ENCODE measurements around the gene NIP7. TPM values are rescaled to one million over a fixed set of nuclear protein-coding genes. Genes with fewer than 3 reads are reported as not detected.

Gene NIP7
- total and polyA plus RNA-seq, 9 of the 15 experiments (the other 6 are each of a cell fraction or from before 2014, with no cell fraction given) = 28.9 to 85.5 (median 72.5) TPM

DNA sequence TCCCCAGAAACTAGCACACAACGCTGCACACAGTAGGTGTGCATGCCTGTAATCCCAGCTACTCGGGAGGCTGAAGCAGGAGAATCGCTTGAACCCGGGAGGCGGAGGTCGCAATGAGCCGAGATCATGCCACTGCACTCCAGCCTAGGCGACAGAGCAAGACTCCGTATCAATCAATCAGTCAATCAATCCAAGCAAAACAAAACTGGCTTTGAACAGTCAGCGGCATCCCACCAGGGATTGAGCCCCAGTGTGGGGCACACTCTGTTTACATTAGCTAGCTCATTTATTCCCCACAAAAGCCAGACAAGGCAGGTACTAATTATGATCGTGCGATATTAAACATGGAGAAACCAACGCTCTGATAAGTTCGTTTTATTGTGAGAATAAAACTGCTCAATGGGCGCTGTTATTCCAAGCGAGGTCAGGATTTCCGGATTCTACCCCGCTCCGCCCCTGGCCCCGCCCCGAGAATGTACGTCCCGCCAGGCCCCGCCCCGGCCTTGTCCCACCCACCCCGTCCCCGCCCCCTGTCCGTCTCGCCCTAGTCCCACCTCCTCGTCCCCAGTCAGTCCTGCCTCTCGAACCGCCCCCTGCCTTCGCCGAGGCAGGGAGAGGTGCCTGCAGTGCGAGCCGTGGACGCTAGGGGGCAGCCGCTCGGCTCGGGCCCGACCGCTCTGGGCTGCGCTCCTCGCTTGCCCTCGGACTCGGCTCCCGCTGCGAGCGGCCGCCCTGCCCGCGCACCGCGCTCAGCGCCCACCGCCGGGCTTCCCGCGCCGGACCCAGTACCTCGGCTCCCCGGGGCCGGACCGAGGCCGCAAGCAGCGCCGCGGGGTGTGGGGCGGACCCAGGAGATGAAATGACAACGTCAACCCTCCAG lies 28.7 kb upstream of the NIP7 start, which contains the start of gene VPS4A (continued):
- TF ChIP-seq POLR2H (tag; IDR thresholded peaks at IDR 0.05; ENCODE audit: low read depth) = peak; percentile 71
- TF ChIP-seq FOS (IDR thresholded peaks at IDR 0.05; ENCODE audit: extremely low read depth, insufficient read length) = no peak
- TF ChIP-seq ZNF143 (CRISPR knock-in tag; IDR thresholded peaks at IDR 0.05) = no peak
- TF ChIP-seq EZH2 (IDR thresholded peaks at IDR 0.05; ENCODE audit: borderline replicate concordance, low read depth, low read length) = no peak
- TF ChIP-seq TBP (optimal IDR thresholded peaks at IDR 0.05; ENCODE audit: low read depth, low read length) = peak; percentile 61

DNA sequence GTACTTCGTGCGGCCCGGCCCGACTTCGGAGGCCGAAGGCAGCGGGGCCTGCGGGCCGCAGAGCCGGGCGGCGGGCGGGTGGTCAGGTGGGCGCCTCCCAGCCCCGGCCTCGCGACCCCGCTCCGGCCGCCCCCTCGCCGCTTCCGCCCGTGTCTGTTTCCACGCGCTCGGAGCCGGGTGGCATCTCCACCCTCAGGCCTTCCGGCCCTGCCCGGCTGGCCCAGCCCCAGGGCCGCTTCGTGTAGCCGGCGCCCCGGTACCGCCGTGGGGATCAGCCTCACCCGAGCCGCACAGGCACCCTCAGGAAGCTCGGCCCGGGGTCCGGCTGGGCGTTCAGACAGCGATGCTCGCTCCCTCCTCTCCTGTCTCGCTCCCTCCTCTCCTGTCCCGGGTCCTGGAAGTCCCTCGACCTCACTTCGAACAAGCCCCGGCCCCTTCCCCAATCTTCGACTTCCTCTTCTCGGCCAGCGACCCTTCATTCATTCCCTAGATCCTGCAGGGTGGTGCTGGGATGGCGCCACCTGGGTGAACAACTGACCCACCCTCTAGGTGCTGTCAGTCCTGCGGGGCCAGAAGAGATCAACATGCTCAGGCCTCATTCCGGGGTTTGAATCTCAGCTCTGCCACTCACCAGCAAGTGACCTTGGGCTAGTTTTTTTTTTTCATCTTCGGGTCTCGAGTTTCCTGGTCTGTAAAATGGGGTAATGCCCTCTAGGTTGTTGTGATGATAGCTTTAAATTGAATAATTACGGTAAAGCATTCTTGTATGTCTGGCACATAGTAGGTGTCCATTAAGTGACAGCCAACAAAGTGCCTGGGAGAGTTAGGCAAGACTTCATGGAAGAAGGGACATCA lies 27.8 kb upstream of the NIP7 start:
- Histone ChIP-seq H3K36me3 (ENCODE audit: control insufficient read depth, insufficient read depth, low read length) (peaks cover 37% of the 10 kb centered on the region; the same call in 2 of the 3 replicates), H3K9me1 (ENCODE audit: control insufficient read depth, insufficient read depth, low read length) (no peaks in the 10 kb centered on the region), H3K27me3 (ENCODE audit: control insufficient read depth in 2 of 2, insufficient read depth in 2 of 2, low read length in 2 of 2) (no peaks in the 10 kb centered on the region), H2AFZ (ENCODE audit: low read depth, low read length) (peak overlapping the region; percentile 88), H4K20me1 (replicated peaks; ENCODE audit: control insufficient read depth, insufficient read depth, low read length) (0 out of 2 replicates have a peak, but pooled peaks cover 3% of the 10 kb centered on the region), H3K9ac (ENCODE audit: insufficient read depth in 1 of 2, low read depth in 2 of 2, low read length in 2 of 2) (peak overlapping the region; percentile 93 to 97), H3K4me1 (replicated peaks in 1 of 2; ENCODE audit: control insufficient read depth in 2 of 2, insufficient read depth in 2 of 2, low read length in 2 of 2) (peaks cover 5 to 13% of the 10 kb centered on the region in 2 experiments; a peak in 3 of 5 replicates), H3K79me2 (ENCODE audit: control insufficient read depth, insufficient read depth, low read length) (peaks cover 37% of the 10 kb centered on the region), H3K27ac (ENCODE audit: extremely low read depth, low read depth, low read length) (peak overlapping the region; percentile 81), H3K4me2 (ENCODE audit: insufficient read depth, low read length) (peak overlapping the region; percentile 90), H3K4me3 (peak overlapping the region; percentile 98), H3K9me3 (replicated peaks; ENCODE audit: control insufficient read depth, insufficient read depth, low read depth, low read length) (no peaks in the 10 kb centered on the region)
- in situ Hi-C loops (cut with MboI) = no loop called here
- WGBS (ENCODE audit: insufficient coverage, low coverage, missing lambda C conversion rate) = 2% methylated on average over 20 of the region's 59 CpGs
- BruUV-seq (replicated peaks) = TSS peak; percentile 56
- ATAC-seq (peak; percentile 66), FAIRE-seq (no peak), DNase-seq (ENCODE audit: extremely low read depth in 1 of 4, low spot score in 3 of 4) (peak in 2 of 4 experiments; percentile 39 to 54)
- ChIA-PET POLR2A (interaction anchor here (0.6 to 1.7 kb wide), 3 partner anchors 12 to 606 kb away, joined by 3 to 7 read pairs (median 4); no protein-coding TSS in a partner anchor), CTCF (ENCODE audit: low intra/inter-chr PET ratio) (interaction anchor here (0.7 to 1.4 kb wide), 2 partner anchors 28 to 178 kb away, joined by 4 to 5 read pairs; partner anchors contain the start of genes COG8 and NIP7)
- intact Hi-C loops (cut with micrococcal nuclease) = no loop called here
- TF ChIP-seq ZNF431 (CRISPR knock-in tag; IDR thresholded peaks at IDR 0.05) = no peak
- TF ChIP-seq ESRRA (IDR thresholded peaks at IDR 0.05; ENCODE audit: borderline replicate concordance, low read depth) = peak; percentile 84
- TF ChIP-seq, protein P1, sequence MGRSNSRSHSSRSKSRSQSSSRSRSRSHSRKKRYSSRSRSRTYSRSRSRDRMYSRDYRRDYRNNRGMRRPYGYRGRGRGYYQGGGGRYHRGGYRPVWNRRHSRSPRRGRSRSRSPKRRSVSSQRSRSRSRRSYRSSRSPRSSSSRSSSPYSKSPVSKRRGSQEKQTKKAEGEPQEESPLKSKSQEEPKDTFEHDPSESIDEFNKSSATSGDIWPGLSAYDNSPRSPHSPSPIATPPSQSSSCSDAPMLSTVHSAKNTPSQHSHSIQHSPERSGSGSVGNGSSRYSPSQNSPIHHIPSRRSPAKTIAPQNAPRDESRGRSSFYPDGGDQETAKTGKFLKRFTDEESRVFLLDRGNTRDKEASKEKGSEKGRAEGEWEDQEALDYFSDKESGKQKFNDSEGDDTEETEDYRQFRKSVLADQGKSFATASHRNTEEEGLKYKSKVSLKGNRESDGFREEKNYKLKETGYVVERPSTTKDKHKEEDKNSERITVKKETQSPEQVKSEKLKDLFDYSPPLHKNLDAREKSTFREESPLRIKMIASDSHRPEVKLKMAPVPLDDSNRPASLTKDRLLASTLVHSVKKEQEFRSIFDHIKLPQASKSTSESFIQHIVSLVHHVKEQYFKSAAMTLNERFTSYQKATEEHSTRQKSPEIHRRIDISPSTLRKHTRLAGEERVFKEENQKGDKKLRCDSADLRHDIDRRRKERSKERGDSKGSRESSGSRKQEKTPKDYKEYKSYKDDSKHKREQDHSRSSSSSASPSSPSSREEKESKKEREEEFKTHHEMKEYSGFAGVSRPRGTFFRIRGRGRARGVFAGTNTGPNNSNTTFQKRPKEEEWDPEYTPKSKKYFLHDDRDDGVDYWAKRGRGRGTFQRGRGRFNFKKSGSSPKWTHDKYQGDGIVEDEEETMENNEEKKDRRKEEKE (IDR thresholded peaks at IDR 0.05; ENCODE audit: borderline replicate concordance in 1 of 2, control insufficient read depth in 1 of 2, low read depth in 2 of 2, low read length in 1 of 2) = 0 out of 4 replicates have a peak, but pooled peaks of 1 of the 2 experiments have one; percentile 14
- TF ChIP-seq FIP1L1 (IDR thresholded peaks at IDR 0.05; ENCODE audit: low read depth, low read length, poor library complexity, severe bottlenecking) = peak; percentile 59
- TF ChIP-seq THAP7 (CRISPR knock-in tag; IDR thresholded peaks at IDR 0.05) = peak; percentile 72; the same call in 1 of the 2 replicates
- TF ChIP-seq, protein P2, sequence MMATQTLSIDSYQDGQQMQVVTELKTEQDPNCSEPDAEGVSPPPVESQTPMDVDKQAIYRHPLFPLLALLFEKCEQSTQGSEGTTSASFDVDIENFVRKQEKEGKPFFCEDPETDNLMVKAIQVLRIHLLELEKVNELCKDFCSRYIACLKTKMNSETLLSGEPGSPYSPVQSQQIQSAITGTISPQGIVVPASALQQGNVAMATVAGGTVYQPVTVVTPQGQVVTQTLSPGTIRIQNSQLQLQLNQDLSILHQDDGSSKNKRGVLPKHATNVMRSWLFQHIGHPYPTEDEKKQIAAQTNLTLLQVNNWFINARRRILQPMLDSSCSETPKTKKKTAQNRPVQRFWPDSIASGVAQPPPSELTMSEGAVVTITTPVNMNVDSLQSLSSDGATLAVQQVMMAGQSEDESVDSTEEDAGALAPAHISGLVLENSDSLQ (IDR thresholded peaks at IDR 0.05) = peak; percentile 57

Data from K562 (cell line).